ENCODE measurements around the gene TXNDC11. TPM values are rescaled to one million over a fixed set of nuclear protein-coding genes. Genes with fewer than 3 reads are reported as not detected.

The TXNDC11 gene
- total and polyA plus RNA-seq, 9 of the 15 experiments (the other 6 are each of a cell fraction or from before 2014, with no cell fraction given) = 0.66 to 32.6 (median 26.2) TPM

- no peak for TF ChIP-seq ZNF75A (CRISPR knock-in tag; IDR thresholded peaks at IDR 0.05)
- TF ChIP-seq, protein P1, sequence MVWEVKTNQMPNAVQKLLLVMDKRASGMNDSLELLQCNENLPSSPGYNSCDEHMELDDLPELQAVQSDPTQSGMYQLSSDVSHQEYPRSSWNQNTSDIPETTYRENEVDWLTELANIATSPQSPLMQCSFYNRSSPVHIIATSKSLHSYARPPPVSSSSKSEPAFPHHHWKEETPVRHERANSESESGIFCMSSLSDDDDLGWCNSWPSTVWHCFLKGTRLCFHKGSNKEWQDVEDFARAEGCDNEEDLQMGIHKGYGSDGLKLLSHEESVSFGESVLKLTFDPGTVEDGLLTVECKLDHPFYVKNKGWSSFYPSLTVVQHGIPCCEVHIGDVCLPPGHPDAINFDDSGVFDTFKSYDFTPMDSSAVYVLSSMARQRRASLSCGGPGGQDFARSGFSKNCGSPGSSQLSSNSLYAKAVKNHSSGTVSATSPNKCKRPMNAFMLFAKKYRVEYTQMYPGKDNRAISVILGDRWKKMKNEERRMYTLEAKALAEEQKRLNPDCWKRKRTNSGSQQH (CRISPR knock-in tag; IDR thresholded peaks at IDR 0.05) = no peak
- no peak for TF ChIP-seq SMAD2 (IDR thresholded peaks at IDR 0.05; ENCODE audit: low read depth, low read length)
- no peak for TF ChIP-seq SIX5 (IDR thresholded peaks at IDR 0.05; ENCODE audit: borderline replicate concordance in 1 of 2, insufficient read depth in 1 of 2, low read depth in 1 of 2, low read length in 2 of 2)
- no peak for TF ChIP-seq KAT7 (CRISPR knock-in tag; IDR thresholded peaks at IDR 0.05; ENCODE audit: borderline replicate concordance)
- TF ChIP-seq ZNF263 (CRISPR knock-in tag; IDR thresholded peaks at IDR 0.05; ENCODE audit: borderline replicate concordance) = peak; percentile 67; the same call in 1 of the 2 replicates
- peak; percentile 78 for TF ChIP-seq CEBPB (tag; IDR thresholded peaks at IDR 0.05)
- TF ChIP-seq TEAD4 (IDR thresholded peaks at IDR 0.05; ENCODE audit: low read length) = no peak
- no peak for TF ChIP-seq TEAD4 (CRISPR knock-in tag; IDR thresholded peaks at IDR 0.05; ENCODE audit: borderline replicate concordance)
- no peak for TF ChIP-seq CBX8 (IDR thresholded peaks at IDR 0.05; ENCODE audit: borderline replicate concordance, extremely low read depth, low read depth, low read length, poor library complexity, severe bottlenecking)
- TF ChIP-seq, protein P2, sequence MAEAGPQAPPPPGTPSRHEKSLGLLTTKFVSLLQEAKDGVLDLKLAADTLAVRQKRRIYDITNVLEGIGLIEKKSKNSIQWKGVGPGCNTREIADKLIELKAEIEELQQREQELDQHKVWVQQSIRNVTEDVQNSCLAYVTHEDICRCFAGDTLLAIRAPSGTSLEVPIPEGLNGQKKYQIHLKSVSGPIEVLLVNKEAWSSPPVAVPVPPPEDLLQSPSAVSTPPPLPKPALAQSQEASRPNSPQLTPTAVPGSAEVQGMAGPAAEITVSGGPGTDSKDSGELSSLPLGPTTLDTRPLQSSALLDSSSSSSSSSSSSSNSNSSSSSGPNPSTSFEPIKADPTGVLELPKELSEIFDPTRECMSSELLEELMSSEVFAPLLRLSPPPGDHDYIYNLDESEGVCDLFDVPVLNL (CRISPR knock-in tag; IDR thresholded peaks at IDR 0.05; ENCODE audit: low read depth) = no peak
- TF ChIP-seq NCOA6 (IDR thresholded peaks at IDR 0.05) = no peak
- no peak for TF ChIP-seq ZBTB17 (CRISPR knock-in tag; IDR thresholded peaks at IDR 0.05)
- TF ChIP-seq MYC (IDR thresholded peaks at IDR 0.05; ENCODE audit: low read depth, low read length) = peak; percentile 54
- no peak for TF ChIP-seq MYC (CRISPR knock-in tag; IDR thresholded peaks at IDR 0.05; ENCODE audit: borderline replicate concordance, low read depth)
- TF ChIP-seq SRSF3 (IDR thresholded peaks at IDR 0.05; ENCODE audit: insufficient read depth, low read length) = no peak
- no peak for TF ChIP-seq PML (IDR thresholded peaks at IDR 0.05; ENCODE audit: low read length)
- no peak for TF ChIP-seq E2F5 (CRISPR knock-in tag; IDR thresholded peaks at IDR 0.05)
- TF ChIP-seq DPF2 (IDR thresholded peaks at IDR 0.05) = no peak
- TF ChIP-seq GATAD2A (IDR thresholded peaks at IDR 0.05) = no peak
- TF ChIP-seq FIP1L1 (IDR thresholded peaks at IDR 0.05; ENCODE audit: low read depth, low read length, poor library complexity, severe bottlenecking) = no peak
- TF ChIP-seq STAT5B (CRISPR knock-in tag; IDR thresholded peaks at IDR 0.05) = no peak
- TF ChIP-seq ZKSCAN3 (CRISPR knock-in tag; IDR thresholded peaks at IDR 0.05) = no peak
- no peak for TF ChIP-seq FOXJ2 (tag; IDR thresholded peaks at IDR 0.05)
- no peak for TF ChIP-seq NCOA2 (IDR thresholded peaks at IDR 0.05; ENCODE audit: partially characterized antibody in 2 of 2)
- no peak for TF ChIP-seq NFRKB (IDR thresholded peaks at IDR 0.05; ENCODE audit: low read depth)
- no peak for TF ChIP-seq SIN3B (IDR thresholded peaks at IDR 0.05; ENCODE audit: low read depth)
- no peak for TF ChIP-seq BMI1 (IDR thresholded peaks at IDR 0.05; ENCODE audit: low read length)
Observed at GRCh38 chr16:11681556-11681955, 61.1 kb downstream of the TXNDC11 start (continued).
